HEK293 (cell line): Measurements from ENCODE around the gene SIRT7.
A peak's percentile ranks its signal among the peaks of the same experiment; 100 is the strongest.

Experiments
- ATF2 ChIP-seq: fragments of 450-650 bp; formaldehyde crosslinking; IDR thresholded peaks from 2 replicates; pipeline ENCODE4 v1.5.1; 2016; ENCODE audit warnings: missing biosample characterization, missing genetic modification characterization, low read depth
- FEZF1 ChIP-seq: fragments of 450-650 bp; formaldehyde crosslinking; IDR thresholded peaks from 2 replicates; pipeline ENCODE4 v1.5.1; 2016; ENCODE audit warnings: missing biosample characterization, missing genetic modification characterization
- GLIS2 ChIP-seq: fragments of 450-650 bp; formaldehyde crosslinking; IDR thresholded peaks from 2 replicates; pipeline ENCODE4 v1.5.1; 2016; ENCODE audit warnings: missing biosample characterization, missing genetic modification characterization
- HOXC10 ChIP-seq: sonication (generic); formaldehyde crosslinking; IDR thresholded peaks from 2 replicates; pipeline ENCODE4 v1.8.1; 2023; ENCODE audit warnings: mild to moderate bottlenecking, missing genetic modification reagents
- MYNN ChIP-seq: fragments of 450-650 bp; formaldehyde crosslinking; IDR thresholded peaks from 2 replicates; pipeline ENCODE4 v1.5.1; 2016; ENCODE audit warnings: missing biosample characterization, missing genetic modification characterization, borderline replicate concordance
- OVOL3 ChIP-seq: fragments of 450-650 bp; formaldehyde crosslinking; IDR thresholded peaks from 2 replicates; pipeline ENCODE4 v1.5.1; 2016; ENCODE audit warnings: missing biosample characterization, missing genetic modification characterization
- PRDM4 ChIP-seq: fragments of 450-650 bp; formaldehyde crosslinking; IDR thresholded peaks from 2 replicates; pipeline ENCODE4 v1.5.1; 2017; ENCODE audit warnings: missing biosample characterization, missing genetic modification characterization
- ZBTB10 ChIP-seq: fragments of 450-650 bp; formaldehyde crosslinking; IDR thresholded peaks from 2 replicates; pipeline ENCODE4 v1.5.1; 2016; ENCODE audit warnings: missing biosample characterization, missing genetic modification characterization
- ZBTB21 ChIP-seq: fragments of 450-650 bp; formaldehyde crosslinking; IDR thresholded peaks from 2 replicates; pipeline ENCODE4 v1.5.1; 2017; ENCODE audit warnings: missing biosample characterization, missing genetic modification characterization
- ZBTB49 ChIP-seq: fragments of 450-650 bp; formaldehyde crosslinking; IDR thresholded peaks from 2 replicates; pipeline ENCODE4 v1.5.1; 2016; ENCODE audit warnings: missing biosample characterization, missing genetic modification characterization, low read depth
- ZNF184 ChIP-seq: fragments of 450-650 bp; IDR thresholded peaks from 2 replicates; pipeline ENCODE4 v1.5.1; 2018; ENCODE audit warnings: missing biosample characterization, mild to moderate bottlenecking, missing genetic modification characterization
- ZNF248 ChIP-seq: fragments of 450-650 bp; formaldehyde crosslinking; IDR thresholded peaks from 2 replicates; pipeline ENCODE4 v1.5.1; 2017; ENCODE audit warnings: missing biosample characterization, missing genetic modification characterization
- ZNF266 ChIP-seq: fragments of 450-650 bp; formaldehyde crosslinking; IDR thresholded peaks from 2 replicates; pipeline ENCODE4 v1.5.1; 2016; ENCODE audit warnings: missing biosample characterization, missing genetic modification characterization, low read depth
- ZNF354C ChIP-seq: fragments of 450-650 bp; formaldehyde crosslinking; IDR thresholded peaks from 2 replicates; pipeline ENCODE4 v1.5.1; 2016; ENCODE audit warnings: missing biosample characterization, missing genetic modification characterization, low read depth, borderline replicate concordance
- ZNF362 ChIP-seq: fragments of 450-650 bp; formaldehyde crosslinking; IDR thresholded peaks from 2 replicates; pipeline ENCODE4 v1.5.1; 2016; ENCODE audit warnings: missing biosample characterization, missing genetic modification characterization
- ZNF37A ChIP-seq: fragments of 450-650 bp; IDR thresholded peaks from 2 replicates; pipeline ENCODE4 v1.5.1; 2018; ENCODE audit warnings: missing biosample characterization, missing genetic modification characterization
- ZNF530 ChIP-seq: fragments of 450-650 bp; formaldehyde crosslinking; IDR thresholded peaks from 2 replicates; pipeline ENCODE4 v1.5.1; 2016; ENCODE audit warnings: low read depth, missing biosample characterization, missing genetic modification characterization
- ZNF544 ChIP-seq: fragments of 450-650 bp; formaldehyde crosslinking; IDR thresholded peaks from 2 replicates; pipeline ENCODE4 v1.5.0; 2017; ENCODE audit warnings: missing biosample characterization, missing genetic modification characterization
- ZNF558 ChIP-seq: fragments of 450-650 bp; formaldehyde crosslinking; IDR thresholded peaks from 2 replicates; pipeline ENCODE4 v1.5.1; 2016; ENCODE audit warnings: missing biosample characterization, missing genetic modification characterization
- ZNF626 ChIP-seq: fragments of 450-650 bp; sonication (Bioruptor Pico); formaldehyde crosslinking; IDR thresholded peaks from 2 replicates; pipeline ENCODE4 v1.5.1; 2018; ENCODE audit warnings: missing biosample characterization, missing genetic modification characterization, inconsistent platforms
- ZNF645 ChIP-seq: fragments of 450-650 bp; formaldehyde crosslinking; IDR thresholded peaks from 2 replicates; pipeline ENCODE4; 2016; ENCODE audit warnings: missing biosample characterization, missing genetic modification characterization
- ZNF792 ChIP-seq: fragments of 450-650 bp; formaldehyde crosslinking; IDR thresholded peaks from 2 replicates; pipeline ENCODE4 v1.5.1; 2016; ENCODE audit warnings: missing biosample characterization, missing genetic modification characterization

Gene SIRT7

GRCh38 chr17:81926451-81927151 lies 8.6 kb upstream of the SIRT7 start (continued):
- TF ChIP-seq OVOL3 (no peak), ZNF354C (tag by site-specific recombination) (no peak), HOXC10 (CRISPR knock-in tag) (no peak), ZBTB49 (tag by site-specific recombination) (no peak), ZNF248 (tag by site-specific recombination) (no peak), ZNF558 (tag by site-specific recombination) (peak; percentile 20; the same call in 1 of the 2 replicates), GLIS2 (tag by site-specific recombination) (peak; percentile 99), PRDM4 (tag by site-specific recombination) (no peak), ZBTB10 (tag by site-specific recombination) (peak; percentile 87), ZNF530 (no peak), MYNN (tag by site-specific recombination) (no peak), ZBTB21 (tag by site-specific recombination) (peak; percentile 92), ZNF362 (tag by site-specific recombination) (no peak), FEZF1 (tag by site-specific recombination) (peak; percentile 52; the same call in 1 of the 2 replicates), ATF2 (peak; percentile 58), ZNF184 (tag by site-specific recombination) (no peak), ZNF544 (tag by site-specific recombination) (no peak), ZNF792 (tag by site-specific recombination) (no peak), ZNF266 (tag by site-specific recombination) (no peak), ZNF626 (tag by site-specific recombination) (no peak), ZNF37A (tag by site-specific recombination) (no peak), ZNF645 (no peak)
